GM23338 (cell line): ENCODE results near the gene UBTF.

Experiments used
- CTCF ChIP-seq, 2 experiments: fragments of 200-600 bp in 1 of 2; sonication (generic) in 1 of 2; conservative IDR thresholded peaks; 2 replicates each; pipeline versions ENCODE4 v1.5.1 to v1.6.1; 2016 to 2017; ENCODE audit warnings: antibody characterized with exemption in 2 of 2, low read depth in 2 of 2, mild to moderate bottlenecking in 2 of 2, moderate library complexity in 1 of 2
- EZH2 ChIP-seq: fragments of 200-600 bp; sonication (generic); IDR thresholded peaks from one replicate; pipeline ENCODE4 v1.8.0; 2017; ENCODE audit warnings: antibody characterized with exemption, mild to moderate bottlenecking, low read depth; ENCODE audit not compliant: unreplicated experiment
- EZH2phosphoT487 ChIP-seq: fragments of 200-600 bp; sonication (generic); IDR thresholded peaks from one replicate; pipeline ENCODE4 v1.8.1; 2018; ENCODE audit warnings: antibody characterized with exemption; ENCODE audit not compliant: unreplicated experiment
- NANOG ChIP-seq: IDR thresholded peaks from 2 replicates; pipeline ENCODE4 v1.6.1; 2016; ENCODE audit warnings: antibody characterized with exemption, borderline replicate concordance
- POLR2AphosphoS5 ChIP-seq: IDR thresholded peaks from 2 replicates; pipeline ENCODE4 v1.6.1; 2016; ENCODE audit warnings: antibody characterized with exemption, low read depth
- ZNF331 ChIP-seq: fragments of 250-450 bp; sonication (Bioruptor Pico); IDR thresholded peaks from 2 replicates; pipeline ENCODE4 v1.5.0; 2020; ENCODE audit warnings: low read depth, mild to moderate bottlenecking, moderate library complexity

GRCh38 chr17:44211281-44212265, 7.9 kb downstream of the UBTF start:
- no peak for TF ChIP-seq CTCF (conservative IDR thresholded peaks at IDR 0.05; ENCODE audit: low read depth in 2 of 2)
- TF ChIP-seq EZH2 = no peak
- TF ChIP-seq POLR2AphosphoS5 = no peak
- TF ChIP-seq NANOG = no peak
- TF ChIP-seq EZH2phosphoT487 = no peak
- no peak for TF ChIP-seq ZNF331 (CRISPR knock-in tag)
